ENCODE measurements around the gene SHOX.

DNA sequence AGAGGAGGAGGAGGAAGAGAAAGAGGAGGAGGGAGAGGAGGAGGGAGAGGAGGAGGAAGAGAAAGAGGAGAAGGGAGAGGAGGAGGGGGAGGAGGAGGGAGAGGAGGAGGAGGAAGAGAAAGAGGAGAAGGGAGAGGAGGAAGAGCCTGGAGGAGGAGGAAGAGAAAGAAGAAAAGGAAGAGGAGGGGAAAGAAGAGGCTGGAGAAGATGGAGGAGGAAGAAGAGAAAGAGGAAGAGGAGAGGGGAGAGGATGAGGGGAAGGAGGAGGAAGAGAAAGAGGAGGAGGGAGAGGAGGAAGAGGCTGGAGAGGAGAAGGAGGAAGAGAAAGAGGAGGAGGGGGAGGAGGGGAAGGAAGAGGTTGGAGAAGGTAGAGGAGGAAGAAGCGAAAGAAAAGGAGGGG is 46.0 kb upstream of the SHOX start:
- no peak for TF ChIP-seq CTCF (IDR thresholded peaks at IDR 0.05)
- no peak for TF ChIP-seq POLR2A (IDR thresholded peaks at IDR 0.05)
